ACC112 (cell line): ENCODE data around the gene ARVCF.

ENCODE experiments used
- H2AFZ ChIP-seq: fragments of 200-600 bp; sonication (generic); one replicate; pipeline ENCODE4 v1.6.0; 2017; ENCODE audit warnings: antibody characterized with exemption, low read length; ENCODE audit not compliant: unreplicated experiment
- H3K27ac ChIP-seq: fragments of 200-600 bp; sonication (generic); 2 replicates; pipeline ENCODE4 v1.5.1; 2014; ENCODE audit warnings: low read depth, mild to moderate bottlenecking, antibody characterized with exemption, low read length, moderate library complexity
- H3K27me3 ChIP-seq: fragments of 200-600 bp; sonication (generic); 2 replicates; pipeline ENCODE4 v1.6.1; 2014; ENCODE audit warnings: mild to moderate bottlenecking, antibody characterized with exemption, low read length, moderate library complexity, mixed read lengths; ENCODE audit not compliant: insufficient read depth
- H3K36me3 ChIP-seq: fragments of 200-600 bp; sonication (generic); 2 replicates; pipeline ENCODE4 v1.6.1; 2016; ENCODE audit warnings: mild to moderate bottlenecking, antibody characterized with exemption, low read length, moderate library complexity, mixed read lengths; ENCODE audit not compliant: insufficient read depth
- H3K4me1 ChIP-seq: fragments of 200-600 bp; sonication (generic); one replicate; pipeline ENCODE4 v1.6.1; 2016; ENCODE audit warnings: low read length, mixed read lengths; ENCODE audit not compliant: insufficient read depth, unreplicated experiment, control insufficient read depth
- H3K4me3 ChIP-seq: fragments of 200-600 bp; sonication (generic); 2 replicates; pipeline ENCODE4 v1.5.1; 2014; ENCODE audit warnings: mild to moderate bottlenecking, low read depth, low read length
- H3K79me2 ChIP-seq: fragments of 200-600 bp; sonication (generic); one replicate; pipeline ENCODE4 v1.6.0; 2016; ENCODE audit warnings: low read length; ENCODE audit not compliant: control insufficient read depth, unreplicated experiment, insufficient read depth

Gene ARVCF, protein sequence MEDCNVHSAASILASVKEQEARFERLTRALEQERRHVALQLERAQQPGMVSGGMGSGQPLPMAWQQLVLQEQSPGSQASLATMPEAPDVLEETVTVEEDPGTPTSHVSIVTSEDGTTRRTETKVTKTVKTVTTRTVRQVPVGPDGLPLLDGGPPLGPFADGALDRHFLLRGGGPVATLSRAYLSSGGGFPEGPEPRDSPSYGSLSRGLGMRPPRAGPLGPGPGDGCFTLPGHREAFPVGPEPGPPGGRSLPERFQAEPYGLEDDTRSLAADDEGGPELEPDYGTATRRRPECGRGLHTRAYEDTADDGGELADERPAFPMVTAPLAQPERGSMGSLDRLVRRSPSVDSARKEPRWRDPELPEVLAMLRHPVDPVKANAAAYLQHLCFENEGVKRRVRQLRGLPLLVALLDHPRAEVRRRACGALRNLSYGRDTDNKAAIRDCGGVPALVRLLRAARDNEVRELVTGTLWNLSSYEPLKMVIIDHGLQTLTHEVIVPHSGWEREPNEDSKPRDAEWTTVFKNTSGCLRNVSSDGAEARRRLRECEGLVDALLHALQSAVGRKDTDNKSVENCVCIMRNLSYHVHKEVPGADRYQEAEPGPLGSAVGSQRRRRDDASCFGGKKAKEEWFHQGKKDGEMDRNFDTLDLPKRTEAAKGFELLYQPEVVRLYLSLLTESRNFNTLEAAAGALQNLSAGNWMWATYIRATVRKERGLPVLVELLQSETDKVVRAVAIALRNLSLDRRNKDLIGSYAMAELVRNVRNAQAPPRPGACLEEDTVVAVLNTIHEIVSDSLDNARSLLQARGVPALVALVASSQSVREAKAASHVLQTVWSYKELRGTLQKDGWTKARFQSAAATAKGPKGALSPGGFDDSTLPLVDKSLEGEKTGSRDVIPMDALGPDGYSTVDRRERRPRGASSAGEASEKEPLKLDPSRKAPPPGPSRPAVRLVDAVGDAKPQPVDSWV

DNA sequence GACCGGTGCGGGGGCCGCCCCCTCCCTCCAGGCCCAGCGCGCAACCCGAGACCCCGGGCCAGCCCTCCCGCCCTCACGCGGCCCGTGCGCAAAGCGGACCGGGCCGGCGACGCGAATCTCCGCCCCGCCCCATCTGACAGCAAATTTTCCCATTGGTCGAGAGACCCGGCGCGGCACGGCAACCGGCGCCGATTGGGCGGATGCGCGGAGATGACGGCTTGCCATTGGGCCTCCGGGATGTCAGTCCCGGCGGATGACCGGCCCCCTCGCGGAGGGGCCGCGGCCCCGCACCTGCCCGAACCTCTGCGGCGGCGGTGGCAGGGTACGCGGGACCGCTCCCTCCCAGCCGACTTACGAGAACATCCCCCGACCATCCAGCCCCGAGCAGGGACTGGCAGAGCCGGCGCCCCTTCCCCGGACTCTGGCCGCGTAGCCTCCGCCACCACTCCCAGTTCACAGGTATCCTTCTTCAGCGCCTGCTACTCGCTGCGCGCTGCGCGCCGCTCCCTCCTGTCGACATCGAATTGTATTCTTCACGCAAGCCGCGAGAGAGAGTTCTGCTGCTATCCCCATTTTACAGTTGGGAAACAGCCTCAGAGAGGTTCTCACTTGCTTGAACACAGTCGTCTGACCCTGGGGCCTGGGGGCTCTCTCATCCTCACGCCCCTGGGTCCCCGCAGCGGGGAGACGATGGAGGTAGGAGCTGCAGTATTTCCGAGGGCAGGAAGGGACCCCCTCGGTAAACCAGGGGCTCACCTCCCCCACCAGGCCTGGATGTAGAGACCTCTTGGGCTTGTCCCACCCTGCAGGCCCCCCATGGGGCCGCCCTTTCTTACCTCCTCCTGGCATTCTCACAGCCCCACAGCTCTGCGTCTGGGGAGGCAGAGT is at the start of gene ARVCF:
TSS of gene ARVCF (minus strand) at position 90 of the 888 bp plus-strand sequence. CDS start 26,029 bp downstream, outside the sequence.
- H3K27ac ChIP-seq, result no peak within 1 kb of the TSS
- H3K27me3 ChIP-seq, result peaks cover 26% of the 10 kb centered on the region
- H3K4me3 ChIP-seq, result peak within 1 kb of the TSS; percentile 76
- H3K79me2 ChIP-seq, result peaks cover 3% of the 10 kb centered on the region
- H2AFZ ChIP-seq, result peak within 1 kb of the TSS; percentile 50
- H3K36me3 ChIP-seq, result no peaks in the 10 kb centered on the region
- H3K4me1 ChIP-seq, result peaks cover 3% of the 10 kb centered on the region

GRCh38 chr22:20065896-20066616 is 49.4 kb upstream of the ARVCF start:
- Histone ChIP-seq H3K27me3 (no peaks in the 10 kb centered on the region), H3K36me3 (no peaks in the 10 kb centered on the region), H2AFZ (no peak overlapping the region), H3K4me3 (no peak overlapping the region), H3K79me2 (no peaks in the 10 kb centered on the region), H3K4me1 (no peaks in the 10 kb centered on the region), H3K27ac (no peak overlapping the region)

DNA sequence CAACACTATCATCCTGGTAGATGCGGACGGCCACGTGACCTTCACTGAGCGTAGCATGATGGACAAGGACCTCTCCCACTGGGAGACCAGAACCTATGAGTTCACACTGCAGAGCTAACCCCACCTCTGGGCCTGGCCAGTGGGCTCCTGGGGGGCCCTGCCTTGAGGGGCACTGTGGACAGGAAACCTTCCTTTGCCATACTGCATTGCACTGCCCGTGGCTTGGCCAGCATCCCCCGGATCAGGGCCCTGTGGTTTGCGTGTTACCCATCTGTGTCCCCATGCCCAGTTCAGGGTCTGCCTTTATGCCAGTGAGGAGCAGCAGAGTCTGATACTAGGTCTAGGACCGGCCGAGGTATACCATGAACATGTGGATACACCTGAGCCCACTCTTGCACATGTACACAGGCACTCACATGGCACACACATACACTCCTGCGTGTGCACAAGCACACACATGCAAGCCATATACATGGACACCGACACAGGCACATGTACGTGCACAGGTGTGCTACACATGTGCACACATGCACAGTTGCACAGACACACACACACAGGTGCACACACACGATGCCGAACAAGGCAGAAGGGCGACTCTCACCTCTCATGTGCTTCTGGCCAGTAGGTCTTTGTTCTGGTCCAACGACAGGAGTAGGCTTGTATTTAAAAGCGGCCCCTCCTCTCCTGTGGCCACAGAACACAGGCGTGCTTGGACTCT is 48.1 kb upstream of the ARVCF start:
- no peak overlapping the region for H2AFZ ChIP-seq
- no peaks in the 10 kb centered on the region for H3K79me2 ChIP-seq
- no peak overlapping the region for H3K27ac ChIP-seq
- no peak overlapping the region for H3K4me3 ChIP-seq
- H3K36me3 ChIP-seq, result no peaks in the 10 kb centered on the region
- H3K4me1 ChIP-seq, result no peaks in the 10 kb centered on the region
- H3K27me3 ChIP-seq, result no peaks in the 10 kb centered on the region

DNA sequence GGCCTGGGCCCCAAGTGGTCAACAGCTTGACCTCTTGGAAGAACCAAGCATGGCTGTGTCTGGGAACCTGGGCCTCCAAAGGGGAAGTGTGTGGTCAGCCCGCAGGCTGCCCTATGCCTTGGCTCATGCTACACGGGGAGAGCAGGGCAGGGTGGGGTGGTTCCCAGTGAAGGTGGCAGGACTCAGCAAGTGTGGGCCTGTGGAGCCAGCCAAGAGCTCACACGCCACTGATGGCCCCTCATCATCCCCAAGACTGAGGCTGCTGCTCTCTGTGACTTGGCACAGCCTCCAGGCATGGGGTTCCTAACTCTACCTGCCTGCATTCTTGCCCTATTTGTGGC is 47.5 kb upstream of the ARVCF start:
- no peaks in the 10 kb centered on the region for H3K4me1 ChIP-seq
- no peak overlapping the region for H3K4me3 ChIP-seq
- H3K79me2 ChIP-seq, result no peaks in the 10 kb centered on the region
- no peaks in the 10 kb centered on the region for H3K27me3 ChIP-seq
- no peaks in the 10 kb centered on the region for H3K36me3 ChIP-seq
- H2AFZ ChIP-seq, result no peak overlapping the region
- no peak overlapping the region for H3K27ac ChIP-seq

DNA sequence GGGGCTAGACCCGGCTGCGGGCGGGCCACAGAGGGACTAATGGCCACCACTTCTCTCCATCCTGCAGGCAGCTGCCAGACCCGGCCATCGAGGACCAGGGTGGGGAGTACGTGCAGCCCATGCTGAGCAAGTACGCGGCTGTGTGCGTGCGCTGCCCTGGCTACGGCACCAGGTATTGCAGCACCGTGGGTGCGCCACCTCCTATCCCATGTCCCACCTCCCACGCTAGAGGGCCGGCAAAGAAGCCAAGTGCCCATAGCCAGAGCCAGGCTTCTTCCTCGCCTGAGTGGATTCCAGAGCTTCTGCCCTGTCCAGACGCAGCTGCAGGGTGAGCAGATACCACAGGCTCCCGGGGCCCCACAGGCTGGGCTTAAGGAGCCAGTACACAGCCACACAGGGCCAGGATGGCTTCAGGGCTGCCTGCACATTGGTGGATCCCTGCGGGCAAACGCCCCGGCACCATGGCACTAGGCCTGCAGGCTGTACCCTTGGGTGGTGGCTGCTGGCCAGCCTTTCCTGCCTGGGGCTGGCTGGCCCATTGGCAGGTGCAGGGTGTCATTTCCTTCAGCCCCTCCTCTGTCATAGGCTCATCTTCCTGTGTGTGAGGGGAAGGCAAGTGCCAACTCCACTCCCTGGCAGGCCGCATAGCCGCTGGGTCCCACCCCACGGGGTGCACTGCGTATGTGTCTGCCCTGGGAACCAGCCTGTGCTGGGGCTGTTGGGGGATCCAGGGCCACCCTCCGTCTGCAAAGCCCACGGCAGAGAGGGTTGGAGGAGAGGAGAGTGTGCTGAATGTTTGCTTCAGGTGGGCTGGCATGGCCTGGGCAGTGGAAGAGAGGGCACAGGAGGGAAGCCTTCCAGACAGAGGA is 46.9 kb upstream of the ARVCF start:
- H3K36me3 ChIP-seq, result no peaks in the 10 kb centered on the region
- H3K27ac ChIP-seq, result no peak overlapping the region
- H3K79me2 ChIP-seq, result no peaks in the 10 kb centered on the region
- H3K27me3 ChIP-seq, result no peaks in the 10 kb centered on the region
- H3K4me1 ChIP-seq, result no peaks in the 10 kb centered on the region
- H2AFZ ChIP-seq, result no peak overlapping the region
- H3K4me3 ChIP-seq, result no peak overlapping the region

DNA sequence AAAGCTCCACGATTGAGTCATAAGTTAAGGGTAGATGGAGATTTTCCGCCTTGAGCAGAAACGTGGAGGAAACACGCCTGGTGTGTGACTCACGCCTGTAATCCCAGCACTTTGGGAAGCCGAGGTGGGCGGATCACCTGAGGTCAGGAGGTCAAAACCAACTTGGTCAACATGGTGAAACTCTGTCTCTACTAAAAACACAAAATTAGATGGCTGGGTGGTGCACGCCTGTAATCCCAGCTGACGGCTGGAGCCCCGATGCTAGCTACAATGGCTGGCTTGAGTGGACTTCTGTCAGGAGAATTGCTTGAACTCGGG is 46.1 kb upstream of the ARVCF start:
- H3K27ac ChIP-seq, result no peak overlapping the region

DNA sequence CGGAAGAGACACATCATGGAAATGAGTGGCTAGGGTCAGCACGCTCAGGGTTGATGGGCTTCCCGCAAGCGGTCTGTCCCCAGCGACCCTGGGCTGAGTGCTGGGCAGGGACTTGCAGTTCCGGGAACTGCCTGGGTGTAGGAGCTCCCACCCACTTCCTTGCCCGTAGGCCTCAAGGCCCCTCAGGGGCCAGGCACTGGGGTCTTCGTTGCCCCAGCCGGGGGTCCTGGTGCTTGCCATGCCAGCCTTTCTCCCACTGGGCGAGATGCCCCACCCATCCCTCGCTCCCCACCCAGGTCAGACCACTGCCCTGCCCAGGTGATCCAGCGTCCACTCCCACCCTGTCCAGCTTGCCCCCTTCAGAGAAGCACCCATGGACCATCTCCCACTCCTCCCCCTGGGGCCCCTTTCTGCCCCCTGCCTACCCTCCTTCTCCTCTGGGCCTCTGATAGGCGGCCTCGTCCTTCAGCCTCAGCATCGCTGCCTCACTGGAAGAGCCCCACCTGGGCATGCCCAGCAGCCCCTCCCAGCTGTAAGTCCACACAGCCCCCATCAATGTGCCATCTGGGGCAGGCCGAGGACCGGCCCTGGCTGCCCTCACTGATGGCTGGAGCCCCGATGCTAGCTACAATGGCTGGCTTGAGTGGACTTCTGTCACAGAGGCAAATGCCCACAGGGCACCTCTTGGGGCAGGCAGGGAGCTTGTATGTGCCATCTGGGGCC is 45.6 kb upstream of the ARVCF start:
- no peaks in the 10 kb centered on the region for H3K79me2 ChIP-seq
- no peak overlapping the region for H3K27ac ChIP-seq
- no peaks in the 10 kb centered on the region for H3K27me3 ChIP-seq
- H3K4me1 ChIP-seq, result no peaks in the 10 kb centered on the region
- no peak overlapping the region for H3K4me3 ChIP-seq
- H2AFZ ChIP-seq, result no peak overlapping the region
- H3K36me3 ChIP-seq, result no peaks in the 10 kb centered on the region

More for the DNA sequence above, 46.1 kb upstream of the ARVCF start:
- Histone ChIP-seq H3K79me2 (no peaks in the 10 kb centered on the region), H3K36me3 (no peaks in the 10 kb centered on the region), H3K27me3 (no peaks in the 10 kb centered on the region), H2AFZ (no peak overlapping the region), H3K4me1 (no peaks in the 10 kb centered on the region), H3K4me3 (no peak overlapping the region)

- H2AFZ ChIP-seq, result no peak overlapping the region
- H3K79me2 ChIP-seq, result no peaks in the 10 kb centered on the region
- H3K36me3 ChIP-seq, result no peaks in the 10 kb centered on the region
- H3K27ac ChIP-seq, result no peak overlapping the region
- H3K4me1 ChIP-seq, result no peaks in the 10 kb centered on the region
- no peak overlapping the region for H3K4me3 ChIP-seq
- no peaks in the 10 kb centered on the region for H3K27me3 ChIP-seq
These were observed 44.8 kb upstream of the ARVCF start for GRCh38 chr22:20061481-20061861.
